ENCODE measurements around the gene SCGB3A1. TPM values are rescaled to one million over a fixed set of nuclear protein-coding genes. Genes with fewer than 3 reads are reported as not detected.

The SCGB3A1 gene
- total RNA-seq, 2 donors from 2014 or later: not detected

- DNase-seq (no peak), ATAC-seq (replicated peaks in 1 of 2) (no peak)
- no peak overlapping the region for H3K27ac Mint-ChIP-seq
- H3K9me3 Mint-ChIP-seq: no peaks in the 10 kb centered on the region
- H3K4me3 Mint-ChIP-seq: no peak overlapping the region
- no peaks in the 10 kb centered on the region for H3K36me3 Mint-ChIP-seq (ENCODE audit: insufficient read depth in 2 of 2)
- peaks cover 6% of the 10 kb centered on the region for H3K4me1 Mint-ChIP-seq (ENCODE audit: low read depth)
- H3K27me3 Mint-ChIP-seq (ENCODE audit: low read depth): no peaks in the 10 kb centered on the region
Measured at GRCh38 chr5:180620014-180620413, 28.7 kb upstream of the SCGB3A1 start.

GRCh38 chr5:180619563-180619915 lies 28.2 kb upstream of the SCGB3A1 start:
- H3K36me3 Mint-ChIP-seq (ENCODE audit: insufficient read depth in 2 of 2): no peaks in the 10 kb centered on the region
- no peaks in the 10 kb centered on the region for H3K27me3 Mint-ChIP-seq (ENCODE audit: low read depth)
- H3K9me3 Mint-ChIP-seq: no peaks in the 10 kb centered on the region
- no peak for ATAC-seq (replicated peaks in 1 of 2)
- H3K4me3 Mint-ChIP-seq: peak overlapping the region in 1 of 2 donors; percentile 49
- H3K27ac Mint-ChIP-seq: no peak overlapping the region
- DNase-seq: no peak
- peaks cover 6% of the 10 kb centered on the region for H3K4me1 Mint-ChIP-seq (ENCODE audit: low read depth)

- Mint-ChIP-seq H3K36me3 (ENCODE audit: insufficient read depth in 2 of 2) (no peaks in the 10 kb centered on the region), H3K27me3 (ENCODE audit: low read depth) (no peaks in the 10 kb centered on the region), H3K4me1 (ENCODE audit: low read depth) (peaks cover 5% of the 10 kb centered on the region), H3K9me3 (no peaks in the 10 kb centered on the region), H3K27ac (no peak overlapping the region), H3K4me3 (peak overlapping the region in 1 of 2 donors; percentile 52)
- ATAC-seq (replicated peaks in 1 of 2) (peak; percentile 78 to 82), DNase-seq (peak; percentile 37 to 57)
Measured at GRCh38 chr5:180618829-180619562, 27.7 kb upstream of the SCGB3A1 start.

GRCh38 chr5:180618487-180618828 lies 27.2 kb upstream of the SCGB3A1 start:
- no peak for ATAC-seq (replicated peaks in 1 of 2)
- Mint-ChIP-seq H3K27ac (no peak overlapping the region), H3K4me1 (ENCODE audit: low read depth) (no peaks in the 10 kb centered on the region), H3K4me3 (peak overlapping the region; percentile 37 to 52), H3K9me3 (no peaks in the 10 kb centered on the region), H3K27me3 (ENCODE audit: low read depth) (no peaks in the 10 kb centered on the region), H3K36me3 (ENCODE audit: insufficient read depth in 2 of 2) (no peaks in the 10 kb centered on the region)
- no peak for DNase-seq

- ATAC-seq (replicated peaks in 1 of 2): no peak
- H3K4me1 Mint-ChIP-seq (ENCODE audit: low read depth): no peaks in the 10 kb centered on the region
- H3K9me3 Mint-ChIP-seq: no peaks in the 10 kb centered on the region
- DNase-seq: no peak
- no peak overlapping the region for H3K4me3 Mint-ChIP-seq
- no peaks in the 10 kb centered on the region for H3K36me3 Mint-ChIP-seq (ENCODE audit: insufficient read depth in 2 of 2)
- H3K27me3 Mint-ChIP-seq (ENCODE audit: low read depth): no peaks in the 10 kb centered on the region
- H3K27ac Mint-ChIP-seq: no peak overlapping the region
Measured at GRCh38 chr5:180613814-180614188, 22.5 kb upstream of the SCGB3A1 start.

GRCh38 chr5:180613188-180613813 lies 22.0 kb upstream of the SCGB3A1 start:
- Mint-ChIP-seq H3K36me3 (ENCODE audit: insufficient read depth in 2 of 2) (no peaks in the 10 kb centered on the region), H3K4me1 (ENCODE audit: low read depth) (peaks cover 2% of the 10 kb centered on the region), H3K27ac (no peak overlapping the region), H3K27me3 (ENCODE audit: low read depth) (no peaks in the 10 kb centered on the region), H3K4me3 (no peak overlapping the region), H3K9me3 (no peaks in the 10 kb centered on the region)
- DNase-seq (no peak), ATAC-seq (replicated peaks in 1 of 2) (no peak)

GRCh38 chr5:180612683-180613082 lies 21.4 kb upstream of the SCGB3A1 start:
- no peaks in the 10 kb centered on the region for H3K9me3 Mint-ChIP-seq
- DNase-seq (no peak), ATAC-seq (replicated peaks in 1 of 2) (no peak)
- no peak overlapping the region for H3K4me3 Mint-ChIP-seq
- H3K4me1 Mint-ChIP-seq (ENCODE audit: low read depth): peaks cover 8% of the 10 kb centered on the region
- H3K27ac Mint-ChIP-seq: no peak overlapping the region
- H3K27me3 Mint-ChIP-seq (ENCODE audit: low read depth): no peaks in the 10 kb centered on the region
- H3K36me3 Mint-ChIP-seq (ENCODE audit: insufficient read depth in 2 of 2): no peaks in the 10 kb centered on the region

GRCh38 chr5:180611140-180611850 lies 20.0 kb upstream of the SCGB3A1 start:
- H3K27ac Mint-ChIP-seq: no peak overlapping the region
- peaks cover 9% of the 10 kb centered on the region for H3K4me1 Mint-ChIP-seq (ENCODE audit: low read depth)
- H3K27me3 Mint-ChIP-seq (ENCODE audit: low read depth): no peaks in the 10 kb centered on the region
- ATAC-seq (replicated peaks in 1 of 2) (no peak), DNase-seq (no peak)
- H3K4me3 Mint-ChIP-seq: no peak overlapping the region
- no peaks in the 10 kb centered on the region for H3K9me3 Mint-ChIP-seq
- no peaks in the 10 kb centered on the region for H3K36me3 Mint-ChIP-seq (ENCODE audit: insufficient read depth in 2 of 2)

GRCh38 chr5:180609817-180610550 lies 18.7 kb upstream of the SCGB3A1 start:
- peaks cover 7% of the 10 kb centered on the region for H3K27me3 Mint-ChIP-seq (ENCODE audit: low read depth)
- H3K4me1 Mint-ChIP-seq (ENCODE audit: low read depth): peaks cover 22% of the 10 kb centered on the region
- ATAC-seq (replicated peaks in 1 of 2) (no peak), DNase-seq (no peak)
- no peak overlapping the region for H3K4me3 Mint-ChIP-seq
- no peaks in the 10 kb centered on the region for H3K9me3 Mint-ChIP-seq
- H3K36me3 Mint-ChIP-seq (ENCODE audit: insufficient read depth in 2 of 2): no peaks in the 10 kb centered on the region
- no peak overlapping the region for H3K27ac Mint-ChIP-seq

GRCh38 chr5:180609386-180609785 lies 18.1 kb upstream of the SCGB3A1 start:
- Mint-ChIP-seq H3K27ac (no peak overlapping the region), H3K4me1 (ENCODE audit: low read depth) (peaks cover 22% of the 10 kb centered on the region), H3K4me3 (no peak overlapping the region), H3K36me3 (ENCODE audit: insufficient read depth in 2 of 2) (no peaks in the 10 kb centered on the region), H3K27me3 (ENCODE audit: low read depth) (peaks cover 8% of the 10 kb centered on the region), H3K9me3 (no peaks in the 10 kb centered on the region)
- ATAC-seq (replicated peaks in 1 of 2): no peak
- DNase-seq: no peak

GRCh38 chr5:180608572-180609310 lies 17.4 kb upstream of the SCGB3A1 start:
- Mint-ChIP-seq H3K27me3 (ENCODE audit: low read depth) (peaks cover 8% of the 10 kb centered on the region), H3K9me3 (no peaks in the 10 kb centered on the region)

GRCh38 chr5:180607861-180608571 lies 16.7 kb upstream of the SCGB3A1 start:
- Mint-ChIP-seq H3K4me3 (no peak overlapping the region), H3K27ac (no peak overlapping the region), H3K27me3 (ENCODE audit: low read depth) (peaks cover 8% of the 10 kb centered on the region), H3K9me3 (no peaks in the 10 kb centered on the region), H3K36me3 (ENCODE audit: insufficient read depth in 2 of 2) (no peaks in the 10 kb centered on the region), H3K4me1 (ENCODE audit: low read depth) (peaks cover 22% of the 10 kb centered on the region)
- ATAC-seq (replicated peaks in 1 of 2): peak in 1 of 2 donors; percentile 36
- peak in 1 of 2 donors; percentile 47 for DNase-seq

More at GRCh38 chr5:180608572-180609310, 17.4 kb upstream of the SCGB3A1 start:
- Mint-ChIP-seq H3K4me3 (no peak overlapping the region), H3K4me1 (ENCODE audit: low read depth) (peaks cover 22% of the 10 kb centered on the region), H3K36me3 (ENCODE audit: insufficient read depth in 2 of 2) (no peaks in the 10 kb centered on the region), H3K27ac (no peak overlapping the region)
- DNase-seq (no peak), ATAC-seq (replicated peaks in 1 of 2) (no peak)
